MM.1S (cell line): ENCODE data around the gene TSHZ2.

Experiments used
- EZH2phosphoT487 ChIP-seq: fragments of 300-600 bp; sonication (generic); IDR thresholded peaks from 2 replicates; pipeline ENCODE4 v1.6.1; 2018; ENCODE audit warnings: antibody characterized with exemption, low read length
- TF ChIP-seq, protein P1 (sequence below): fragments of 300-600 bp; sonication (generic); IDR thresholded peaks from 2 replicates; pipeline ENCODE4 v1.5.1; 2016; ENCODE audit warnings: antibody characterized with exemption, low read length, mixed read lengths

GRCh38 chr20:53174454-53174853 is 202.3 kb downstream of the TSHZ2 start:
- TF ChIP-seq, protein P1, sequence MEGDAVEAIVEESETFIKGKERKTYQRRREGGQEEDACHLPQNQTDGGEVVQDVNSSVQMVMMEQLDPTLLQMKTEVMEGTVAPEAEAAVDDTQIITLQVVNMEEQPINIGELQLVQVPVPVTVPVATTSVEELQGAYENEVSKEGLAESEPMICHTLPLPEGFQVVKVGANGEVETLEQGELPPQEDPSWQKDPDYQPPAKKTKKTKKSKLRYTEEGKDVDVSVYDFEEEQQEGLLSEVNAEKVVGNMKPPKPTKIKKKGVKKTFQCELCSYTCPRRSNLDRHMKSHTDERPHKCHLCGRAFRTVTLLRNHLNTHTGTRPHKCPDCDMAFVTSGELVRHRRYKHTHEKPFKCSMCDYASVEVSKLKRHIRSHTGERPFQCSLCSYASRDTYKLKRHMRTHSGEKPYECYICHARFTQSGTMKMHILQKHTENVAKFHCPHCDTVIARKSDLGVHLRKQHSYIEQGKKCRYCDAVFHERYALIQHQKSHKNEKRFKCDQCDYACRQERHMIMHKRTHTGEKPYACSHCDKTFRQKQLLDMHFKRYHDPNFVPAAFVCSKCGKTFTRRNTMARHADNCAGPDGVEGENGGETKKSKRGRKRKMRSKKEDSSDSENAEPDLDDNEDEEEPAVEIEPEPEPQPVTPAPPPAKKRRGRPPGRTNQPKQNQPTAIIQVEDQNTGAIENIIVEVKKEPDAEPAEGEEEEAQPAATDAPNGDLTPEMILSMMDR, result no peak
- TF ChIP-seq EZH2phosphoT487, result no peak
